H9 (cell line): Measurements from ENCODE around the gene SUOX. TPM values are rescaled to one million over a fixed set of nuclear protein-coding genes. Genes with fewer than 3 reads are reported as not detected.

Source experiments
- DNase-seq: peaks from one replicate; pipeline ENCODE4 v3.0.0-alpha.2; 2017
- H2AFZ ChIP-seq: one replicate; pipeline ENCODE4 v1.6.1; 2013; ENCODE audit warnings: mild to moderate bottlenecking, low read length, control low read depth, moderate library complexity
- H2AK5ac ChIP-seq: 2 replicates; pipeline ENCODE4 v1.6.1; 2013; ENCODE audit warnings: low read length, control low read depth, mixed read lengths; ENCODE audit not compliant: insufficient read length
- H2BK120ac ChIP-seq: one replicate; pipeline ENCODE4 v1.6.1; 2013; ENCODE audit warnings: low read depth, mild to moderate bottlenecking, low read length, control low read depth, inconsistent platforms; ENCODE audit not compliant: poor library complexity, severe bottlenecking
- H2BK12ac ChIP-seq: 2 replicates; pipeline ENCODE4 v1.6.1; 2013; ENCODE audit warnings: low read length, control low read depth, mixed read lengths, low read depth; ENCODE audit not compliant: insufficient read length
- H2BK15ac ChIP-seq: 2 replicates; pipeline ENCODE4 v1.6.1; 2013; ENCODE audit warnings: low read depth, low read length, control low read depth
- H2BK20ac ChIP-seq: one replicate; pipeline ENCODE4 v1.6.1; 2013; ENCODE audit warnings: low read depth, mild to moderate bottlenecking, low read length, control low read depth, inconsistent platforms; ENCODE audit not compliant: poor library complexity, severe bottlenecking
- H2BK5ac ChIP-seq: 2 replicates; pipeline ENCODE4 v1.6.1; 2013; ENCODE audit warnings: low read length, control low read depth, mixed read lengths; ENCODE audit not compliant: insufficient read length
- H3K14ac ChIP-seq: 2 replicates; pipeline ENCODE4 v1.6.1; 2013; ENCODE audit warnings: low read length, control low read depth; ENCODE audit not compliant: insufficient read depth
- H3K18ac ChIP-seq: 2 replicates; pipeline ENCODE4 v1.6.1; 2013; ENCODE audit warnings: low read depth, mild to moderate bottlenecking, mixed read lengths, low read length, control low read depth; ENCODE audit not compliant: insufficient read length
- H3K23ac ChIP-seq: 2 replicates; pipeline ENCODE4 v1.6.1; 2013; ENCODE audit warnings: low read length, control low read depth, mixed read lengths, low read depth; ENCODE audit not compliant: insufficient read length
- H3K23me2 ChIP-seq: 2 replicates; pipeline ENCODE4 v1.6.1; 2013; ENCODE audit warnings: low read depth, mild to moderate bottlenecking, mixed read lengths, low read length, control low read depth; ENCODE audit not compliant: insufficient read length, poor library complexity, severe bottlenecking
- H3K27ac ChIP-seq: 2 replicates; pipeline ENCODE4 v1.5.1; 2013; ENCODE audit warnings: low read length, control low read depth, mixed read lengths, low read depth; ENCODE audit not compliant: insufficient read length
- H3K27me3 ChIP-seq: 2 replicates; pipeline ENCODE4 v1.6.1; 2013; ENCODE audit warnings: low read length, control low read depth, inconsistent platforms; ENCODE audit not compliant: insufficient read depth
- H3K4ac ChIP-seq: 2 replicates; pipeline ENCODE4 v1.6.1; 2013; ENCODE audit warnings: low read depth, mild to moderate bottlenecking, control low read depth, inconsistent platforms, low read length, moderate library complexity
- H3K4me1 ChIP-seq: 2 replicates; pipeline ENCODE4 v1.6.1; 2013; ENCODE audit warnings: low read length, control low read depth, inconsistent platforms; ENCODE audit not compliant: insufficient read depth
- H3K4me2 ChIP-seq: 2 replicates; pipeline ENCODE4 v1.6.1; 2013; ENCODE audit warnings: low read length, control low read depth, mixed read lengths; ENCODE audit not compliant: insufficient read length, insufficient read depth
- H3K56ac ChIP-seq: 2 replicates; pipeline ENCODE4 v1.6.1; 2013; ENCODE audit warnings: low read depth, mild to moderate bottlenecking, mixed read lengths, low read length, control low read depth; ENCODE audit not compliant: insufficient read length
- H3K79me1 ChIP-seq: 2 replicates; pipeline ENCODE4 v1.6.1; 2013; ENCODE audit warnings: low read depth, mild to moderate bottlenecking, moderate library complexity, low read length, control low read depth, inconsistent platforms; ENCODE audit not compliant: insufficient read depth, poor library complexity, severe bottlenecking
- H3K79me2 ChIP-seq: 2 replicates; pipeline ENCODE4 v1.6.1; 2013; ENCODE audit warnings: low read length, control low read depth, inconsistent platforms; ENCODE audit not compliant: insufficient read depth
- H3K9ac ChIP-seq: 2 replicates; pipeline ENCODE4 v1.6.1; 2013; ENCODE audit warnings: low read length, control low read depth, mixed read lengths; ENCODE audit not compliant: insufficient read length; ENCODE audit errors: extremely low read depth
- H3K9me3 ChIP-seq: one replicate; pipeline ENCODE4 v1.6.1; 2013; ENCODE audit warnings: low read depth, low read length, inconsistent platforms; ENCODE audit not compliant: control insufficient read depth
- H3T11ph ChIP-seq: one replicate; pipeline ENCODE4 v1.6.1; 2013; ENCODE audit warnings: mild to moderate bottlenecking, low read length, control low read depth, inconsistent platforms
- H4K20me1 ChIP-seq: one replicate; pipeline ENCODE4 v1.6.1; 2013; ENCODE audit not compliant: control insufficient read depth, insufficient read length, insufficient read depth
- H4K5ac ChIP-seq: 2 replicates; pipeline ENCODE4 v1.6.1; 2013; ENCODE audit warnings: low read depth, mild to moderate bottlenecking, mixed read lengths, low read length, control low read depth; ENCODE audit not compliant: insufficient read length
- H4K8ac ChIP-seq: replicated peaks from 2 replicates; pipeline ENCODE4 v1.6.1; 2013; ENCODE audit warnings: low read length, control low read depth, mixed read lengths, low read depth; ENCODE audit not compliant: insufficient read length
- H4K91ac ChIP-seq: 2 replicates; pipeline ENCODE4 v1.6.1; 2013; ENCODE audit warnings: low read depth, mild to moderate bottlenecking, moderate library complexity, mixed read lengths, low read length, control low read depth; ENCODE audit not compliant: insufficient read length
- H3K27ac Mint-ChIP-seq, 3 experiments: 2 replicates in 2 of 3; 3 replicates in 1 of 3; pipeline ENCODE4 v1.8.0; 2020 to 2021; ENCODE audit warnings: mixed read lengths in 3 of 3, mild to moderate bottlenecking in 1 of 3, moderate library complexity in 1 of 3
- H3K27me3 Mint-ChIP-seq: 2 replicates; pipeline ENCODE4 v1.8.0; 2021; ENCODE audit warnings: low read depth, mild to moderate bottlenecking, moderate library complexity, mixed read lengths
- H3K36me3 Mint-ChIP-seq, 3 experiments: 2 replicates in 2 of 3; 3 replicates in 1 of 3; pipeline ENCODE4 v1.8.0; 2020 to 2021; ENCODE audit warnings: low read depth in 3 of 3, mixed read lengths in 3 of 3; ENCODE audit not compliant: insufficient read depth in 1 of 3
- H3K4me1 Mint-ChIP-seq, 2 experiments: 2 replicates each; pipeline ENCODE4 v1.8.0; 2020; ENCODE audit warnings: mixed read lengths in 2 of 2
- H3K4me3 Mint-ChIP-seq, 2 experiments: 2 replicates in 1 of 2; 3 replicates in 1 of 2; pipeline ENCODE4 v1.8.0; 2020 to 2021; ENCODE audit warnings: mild to moderate bottlenecking in 2 of 2, mixed read lengths in 2 of 2, moderate library complexity in 1 of 2
- H3K9me3 Mint-ChIP-seq, 2 experiments: 2 replicates in 1 of 2; 3 replicates in 1 of 2; pipeline ENCODE4 v1.8.0; 2020; ENCODE audit warnings: mild to moderate bottlenecking in 2 of 2, mixed read lengths in 2 of 2, moderate library complexity in 1 of 2
- CTCF ChIP-seq: fragments of 200-600 bp; sonication (generic); conservative IDR thresholded peaks from 3 replicates; pipeline ENCODE4 v1.8.0; 2021; ENCODE audit warnings: antibody characterized with exemption, mild to moderate bottlenecking
- WGBS: extraction: QIAGEN DNeasy Blood & Tissue Kit; methylation state at CpG from one replicate; pipeline ENCODE4 v1.1.7; 2013; ENCODE audit warnings: missing lambda C conversion rate, low lambda C conversion rate, mixed read lengths; ENCODE audit not compliant: insufficient read length; ENCODE audit errors: extremely low coverage; 5-methylcytosine and 5-hydroxymethylcytosine counted together
- total RNA-seq: library from RNA; stranded (reverse); gene quantifications from 2 replicates; pipeline ENCODE4 v1.2.1, GENCODE V29; 2021

SUOX gene
- total RNA-seq, 1 experiment from 2014 or later, result 21.0 TPM

GRCh38 chr12:55991110-55991509 lies 6.0 kb upstream of the SUOX start:
- no peak overlapping the region for H3K4me3 Mint-ChIP-seq

More at GRCh38 chr12:55991110-55991509, 6.0 kb upstream of the SUOX start:
- Histone ChIP-seq H3T11ph (no peak overlapping the region), H2BK15ac (no peak overlapping the region), H2AFZ (no peak overlapping the region), H3K4me1 (no peaks in the 10 kb centered on the region), H4K20me1 (no peaks in the 10 kb centered on the region), H3K23ac (no peak overlapping the region), H2AK5ac (no peak overlapping the region), H2BK5ac (no peak overlapping the region), H3K18ac (no peak overlapping the region), H3K56ac (no peak overlapping the region), H3K79me1 (no peaks in the 10 kb centered on the region), H3K4ac (no peak overlapping the region), H4K8ac (no peak overlapping the region), H4K5ac (no peak overlapping the region), H2BK20ac (no peak overlapping the region), H3K9me3 (no peaks in the 10 kb centered on the region), H2BK120ac (no peak overlapping the region), H3K14ac (no peak overlapping the region), H3K23me2 (no peaks in the 10 kb centered on the region), H3K9ac (no peak overlapping the region), H3K27me3 (no peaks in the 10 kb centered on the region), H4K91ac (no peak overlapping the region), H3K27ac (no peak overlapping the region), H2BK12ac (no peak overlapping the region), H3K4me2 (no peak overlapping the region), H3K79me2 (no peaks in the 10 kb centered on the region)
- Mint-ChIP-seq H3K27me3 (no peaks in the 10 kb centered on the region), H3K36me3 (peaks cover 48 to 81% (median 75%) of the 10 kb centered on the region in 3 experiments; a peak in 6 of 7 replicates), H3K4me1 (no peaks in the 10 kb centered on the region), H3K27ac (no peak overlapping the region), H3K9me3 (no peaks in the 10 kb centered on the region; a peak in 1 of 5 replicates)
- no peak for DNase-seq
- no peak for TF ChIP-seq CTCF
- WGBS, result no CpG with 5 or more reads among the region's 3 CpGs
